Activated naive CD8-positive, alpha-beta T cell treated with anti-CD3 and anti-CD28 coated beads, Interleukin-2, amount 10 ng/mL, durations not matched to agents 7 days and 5 days (primary cell): ENCODE measurements around the gene ARHGEF28. TPM values are rescaled to one million over a fixed set of nuclear protein-coding genes. Genes with fewer than 3 reads are reported as not detected.

Source experiments
- ATAC-seq: fragments of 150-1000 bp; cut with Tn5 transposase; one replicate; pipeline ENCODE4 v1.10.0; 2021; ENCODE audit warnings: low read depth, moderate library complexity
- POLR2A ChIA-PET: fragments of 350-600 bp; sonication (Branson Sonifier 250); formaldehyde crosslinking; loops from one replicate; lab custom pipeline; 2021; ENCODE audit warnings: antibody characterized with exemption; lab: Charles Lee
- DNase-seq: peaks from one replicate; pipeline ENCODE4 v3.0.0; 2021
- H3K27ac Mint-ChIP-seq: one replicate; pipeline ENCODE4 v1.8.0; 2022; ENCODE audit warnings: mild to moderate bottlenecking, mixed read lengths
- H3K27me3 Mint-ChIP-seq: one replicate; pipeline ENCODE4 v1.8.0; 2022; ENCODE audit warnings: mild to moderate bottlenecking, moderate library complexity, mixed read lengths
- H3K36me3 Mint-ChIP-seq: one replicate; pipeline ENCODE4 v1.8.0; 2021; ENCODE audit warnings: mild to moderate bottlenecking, mixed read lengths
- H3K4me1 Mint-ChIP-seq: one replicate; pipeline ENCODE4 v1.8.0; 2021; ENCODE audit warnings: mixed read lengths
- H3K4me3 Mint-ChIP-seq: one replicate; pipeline ENCODE4 v1.8.0; 2022; ENCODE audit warnings: mild to moderate bottlenecking, moderate library complexity, mixed read lengths
- H3K9me3 Mint-ChIP-seq: one replicate; pipeline ENCODE4 v1.8.0; 2021; ENCODE audit warnings: mixed read lengths
- total RNA-seq, 2 experiments: library from RNA; stranded (reverse); gene quantifications; one replicate each; pipeline ENCODE4 v1.2.3, GENCODE V29; 2021

ARHGEF28 gene
- total RNA-seq, 2 experiments from 2014 or later: 0.14 TPM; not detected in 1

DNA sequence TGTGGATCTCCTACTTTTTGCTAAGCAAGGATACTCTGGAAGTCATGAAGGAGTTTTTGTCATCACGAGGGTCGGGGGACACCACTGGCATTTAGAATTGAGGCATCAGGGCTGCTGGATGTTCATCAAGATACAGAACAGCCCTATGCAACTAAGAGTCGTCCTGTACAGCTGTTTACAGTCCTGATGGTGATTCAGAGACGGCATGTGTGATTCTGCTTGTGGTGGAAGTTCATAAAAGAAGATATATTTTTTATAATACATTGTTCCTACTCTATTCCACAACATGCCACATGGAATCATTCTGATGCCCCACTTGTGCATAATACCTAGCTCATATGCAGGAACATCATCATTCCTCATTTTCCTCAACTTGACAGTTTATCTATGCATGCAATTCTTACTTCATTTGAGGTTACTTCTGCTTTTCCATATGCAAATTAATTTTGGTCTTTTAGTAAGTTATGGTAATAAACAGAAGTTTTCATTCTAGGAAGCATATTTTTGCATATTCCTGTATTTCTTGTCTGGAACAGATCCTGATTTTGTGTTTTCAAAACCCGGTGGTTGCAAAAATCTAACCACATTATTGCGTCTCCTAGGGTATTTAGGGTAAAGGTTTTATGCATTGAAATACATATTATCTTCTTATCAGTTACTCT lies 155.2 kb downstream of the ARHGEF28 start:
- H3K36me3 Mint-ChIP-seq: no peaks in the 10 kb centered on the region
- H3K9me3 Mint-ChIP-seq: no peaks in the 10 kb centered on the region
- H3K27me3 Mint-ChIP-seq: peaks cover 3% of the 10 kb centered on the region
- POLR2A ChIA-PET: no interaction called here
- H3K4me1 Mint-ChIP-seq: no peaks in the 10 kb centered on the region
- ATAC-seq (no peak), DNase-seq (no peak)
- no peak overlapping the region for H3K4me3 Mint-ChIP-seq
- no peak overlapping the region for H3K27ac Mint-ChIP-seq

DNA sequence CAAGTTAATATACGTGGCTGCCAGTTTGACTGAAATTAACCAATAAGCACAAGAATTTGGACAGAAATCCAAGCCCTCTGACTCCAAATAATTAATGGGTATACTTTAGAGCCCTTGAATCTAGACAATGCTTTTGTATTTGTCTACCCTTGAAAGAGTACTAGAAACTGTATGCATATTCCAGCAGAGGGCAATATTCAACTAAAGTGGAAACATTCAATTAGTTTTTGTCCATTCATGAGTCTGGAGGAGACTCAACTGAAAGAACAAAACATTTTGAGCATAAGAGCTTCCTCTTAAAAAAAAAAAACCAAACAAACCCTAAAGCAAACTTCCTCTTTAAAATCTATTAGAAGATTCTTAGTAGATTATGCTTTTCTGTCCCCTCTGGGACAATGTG lies 157.8 kb downstream of the ARHGEF28 start:
- no peak overlapping the region for H3K27ac Mint-ChIP-seq
- POLR2A ChIA-PET: no interaction called here
- H3K4me1 Mint-ChIP-seq: no peaks in the 10 kb centered on the region
- no peak overlapping the region for H3K4me3 Mint-ChIP-seq
- H3K9me3 Mint-ChIP-seq: no peaks in the 10 kb centered on the region
- H3K36me3 Mint-ChIP-seq: no peaks in the 10 kb centered on the region
- DNase-seq (no peak), ATAC-seq (no peak)
- peaks cover 7% of the 10 kb centered on the region for H3K27me3 Mint-ChIP-seq

- Mint-ChIP-seq H3K4me3 (no peak overlapping the region), H3K4me1 (no peaks in the 10 kb centered on the region), H3K9me3 (no peaks in the 10 kb centered on the region), H3K27me3 (peaks cover 12% of the 10 kb centered on the region), H3K36me3 (no peaks in the 10 kb centered on the region), H3K27ac (no peak overlapping the region)
- POLR2A ChIA-PET: no interaction called here
- DNase-seq (no peak), ATAC-seq (no peak)
Measured at GRCh38 chr5:73786043-73786831, 160.2 kb downstream of the ARHGEF28 start.

DNA sequence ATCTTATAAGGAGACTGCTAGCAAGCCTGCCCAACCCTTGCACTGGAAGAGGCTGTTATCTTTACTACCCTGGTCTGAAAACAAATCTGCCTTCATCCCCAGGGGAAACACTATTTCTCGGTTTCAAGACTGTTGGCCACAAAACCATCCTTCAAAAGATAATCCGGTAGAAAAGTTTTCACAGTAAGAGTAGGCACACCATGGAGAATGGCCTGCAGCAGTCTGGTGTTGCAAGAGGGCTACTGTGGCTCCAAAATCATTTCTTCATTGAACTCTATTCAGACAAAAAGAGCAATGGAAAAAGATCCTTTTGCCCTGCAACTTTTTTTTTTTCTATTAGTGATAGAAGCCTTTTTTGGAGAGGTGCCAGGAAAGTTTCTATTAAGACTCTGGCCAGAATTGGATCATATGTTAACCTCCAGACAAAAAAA lies 163.9 kb downstream of the ARHGEF28 start:
- no peaks in the 10 kb centered on the region for H3K36me3 Mint-ChIP-seq
- DNase-seq (no peak), ATAC-seq (no peak)
- no peaks in the 10 kb centered on the region for H3K4me1 Mint-ChIP-seq
- no peaks in the 10 kb centered on the region for H3K9me3 Mint-ChIP-seq
- H3K27ac Mint-ChIP-seq: no peak overlapping the region
- peaks cover 12% of the 10 kb centered on the region for H3K27me3 Mint-ChIP-seq
- POLR2A ChIA-PET: no interaction called here
- no peak overlapping the region for H3K4me3 Mint-ChIP-seq

GRCh38 chr5:73791389-73791788 lies 165.4 kb downstream of the ARHGEF28 start:
- Mint-ChIP-seq H3K4me3 (no peak overlapping the region), H3K36me3 (no peaks in the 10 kb centered on the region), H3K27me3 (peaks cover 9% of the 10 kb centered on the region), H3K27ac (no peak overlapping the region), H3K9me3 (no peaks in the 10 kb centered on the region), H3K4me1 (peaks cover 4% of the 10 kb centered on the region)
- ATAC-seq (no peak), DNase-seq (no peak)
- POLR2A ChIA-PET: no interaction called here

DNA sequence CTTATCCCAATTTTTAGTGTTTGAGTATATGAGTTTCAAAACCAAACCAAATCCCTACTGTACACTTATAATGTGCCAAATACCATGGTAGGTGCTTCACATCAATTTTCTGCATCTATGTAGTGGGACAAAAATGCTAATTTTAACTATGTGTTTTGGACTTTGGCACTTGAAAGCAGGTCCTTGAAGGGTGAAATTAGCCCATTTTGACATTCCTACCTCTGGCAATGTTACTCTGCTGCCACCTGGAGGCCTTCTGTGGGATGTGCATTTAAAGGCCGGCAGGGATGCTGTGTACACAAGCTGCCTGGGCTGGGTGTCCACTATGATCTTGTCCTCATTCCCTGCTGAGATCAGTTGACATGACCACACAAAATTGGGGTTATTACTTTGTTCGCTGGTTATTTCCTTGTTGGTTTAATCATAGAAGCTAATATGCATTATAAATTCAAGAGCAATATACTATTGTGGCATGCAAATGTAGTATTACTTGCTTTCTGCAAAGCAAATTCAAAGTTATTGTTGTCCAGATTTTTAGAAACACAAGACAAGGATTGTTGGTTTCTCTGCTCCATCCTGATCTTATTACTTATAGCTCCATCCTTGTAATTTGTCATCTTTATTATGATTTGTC lies 166.8 kb downstream of the ARHGEF28 start:
- no peaks in the 10 kb centered on the region for H3K36me3 Mint-ChIP-seq
- peaks cover 7% of the 10 kb centered on the region for H3K4me1 Mint-ChIP-seq
- no peak overlapping the region for H3K4me3 Mint-ChIP-seq
- peaks cover 11% of the 10 kb centered on the region for H3K27me3 Mint-ChIP-seq
- DNase-seq (peak; percentile 59), ATAC-seq (peak; percentile 66)
- POLR2A ChIA-PET: no interaction called here
- no peak overlapping the region for H3K27ac Mint-ChIP-seq
- no peaks in the 10 kb centered on the region for H3K9me3 Mint-ChIP-seq

DNA sequence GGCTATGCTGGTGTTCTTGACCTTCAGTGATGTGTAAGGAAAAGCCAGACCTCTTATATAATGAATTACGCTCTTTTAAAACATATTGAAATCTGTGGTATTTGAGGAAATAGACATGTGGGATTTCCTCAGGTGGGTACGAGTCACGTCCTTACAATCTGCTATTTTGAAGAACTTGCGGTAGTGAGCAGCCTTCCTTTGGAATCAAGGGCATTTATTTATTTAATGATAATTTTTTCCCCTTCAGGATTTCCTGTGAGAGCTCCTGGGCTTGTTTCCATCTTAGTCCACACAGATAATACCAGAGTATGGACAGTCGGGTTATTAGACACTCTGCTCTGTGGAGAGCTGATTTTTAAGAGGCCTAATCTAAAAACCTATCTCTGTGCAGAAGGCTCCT lies 167.9 kb downstream of the ARHGEF28 start:
- Mint-ChIP-seq H3K36me3 (no peaks in the 10 kb centered on the region), H3K9me3 (no peaks in the 10 kb centered on the region), H3K4me3 (no peak overlapping the region), H3K4me1 (peaks cover 7% of the 10 kb centered on the region), H3K27ac (no peak overlapping the region), H3K27me3 (peaks cover 15% of the 10 kb centered on the region)
- DNase-seq (no peak), ATAC-seq (no peak)
- POLR2A ChIA-PET: no interaction called here

DNA sequence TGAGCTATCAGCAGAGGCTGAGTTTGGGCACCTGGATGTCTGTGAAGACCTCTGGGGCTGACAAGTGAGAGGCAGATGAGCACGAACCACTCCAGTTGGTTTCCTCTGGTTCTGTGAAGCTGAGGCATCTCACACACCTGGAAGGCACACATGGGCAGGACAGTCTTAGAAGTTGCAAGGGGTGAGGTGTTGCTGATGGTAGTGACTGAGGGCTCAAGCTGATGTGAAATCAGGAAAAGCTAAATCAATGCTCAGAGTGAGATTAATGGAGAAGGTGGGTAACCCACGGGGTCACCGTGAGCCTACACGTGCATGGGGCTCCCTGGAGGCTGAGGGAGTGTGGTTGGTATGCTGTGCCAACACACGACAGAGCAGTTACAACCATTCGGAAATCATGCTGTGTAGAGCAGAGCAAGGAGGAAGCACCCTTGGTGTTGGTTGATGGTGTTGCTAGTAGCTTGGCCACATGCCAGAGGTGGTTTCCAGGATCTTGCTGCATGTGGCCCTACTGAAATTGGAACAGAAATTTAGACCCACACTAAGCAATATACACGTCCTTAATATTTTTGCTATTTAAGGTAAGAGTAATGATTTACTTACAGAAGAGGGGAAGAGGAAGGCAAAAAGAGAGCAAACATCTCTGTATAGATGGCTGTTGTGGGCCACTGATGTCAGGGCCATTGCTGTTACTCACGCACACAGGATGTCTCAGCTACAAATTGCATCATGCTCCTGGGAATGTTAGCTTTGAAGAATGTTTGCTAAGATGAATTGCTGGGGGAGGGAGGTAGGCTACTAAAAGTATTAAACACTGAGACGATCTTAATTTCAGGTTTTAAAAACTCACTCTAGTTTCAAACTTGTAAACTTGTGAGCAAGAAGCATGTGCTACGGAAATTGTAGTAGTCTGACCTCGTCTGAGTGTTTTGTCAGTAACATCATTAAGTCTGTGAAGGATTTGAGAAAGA lies 170.5 kb downstream of the ARHGEF28 start:
- Mint-ChIP-seq H3K36me3 (no peaks in the 10 kb centered on the region), H3K4me3 (no peak overlapping the region), H3K27me3 (peaks cover 16% of the 10 kb centered on the region), H3K27ac (no peak overlapping the region), H3K9me3 (no peaks in the 10 kb centered on the region), H3K4me1 (peaks cover 7% of the 10 kb centered on the region)
- DNase-seq (no peak), ATAC-seq (no peak)
- POLR2A ChIA-PET: no interaction called here

GRCh38 chr5:73797132-73797510 lies 171.1 kb downstream of the ARHGEF28 start:
- Mint-ChIP-seq H3K9me3 (no peaks in the 10 kb centered on the region), H3K4me3 (no peak overlapping the region), H3K36me3 (no peaks in the 10 kb centered on the region), H3K27ac (no peak overlapping the region), H3K4me1 (peaks cover 7% of the 10 kb centered on the region), H3K27me3 (peaks cover 16% of the 10 kb centered on the region)
- ATAC-seq (no peak), DNase-seq (no peak)
- POLR2A ChIA-PET: no interaction called here

GRCh38 chr5:73799401-73799972 lies 173.5 kb downstream of the ARHGEF28 start:
- H3K4me1 Mint-ChIP-seq: peaks cover 7% of the 10 kb centered on the region
- H3K27ac Mint-ChIP-seq: no peak overlapping the region
- H3K36me3 Mint-ChIP-seq: no peaks in the 10 kb centered on the region
- no peak overlapping the region for H3K4me3 Mint-ChIP-seq
- peaks cover 16% of the 10 kb centered on the region for H3K27me3 Mint-ChIP-seq
- ATAC-seq (no peak), DNase-seq (no peak)
- H3K9me3 Mint-ChIP-seq: no peaks in the 10 kb centered on the region
- POLR2A ChIA-PET: no interaction called here

DNA sequence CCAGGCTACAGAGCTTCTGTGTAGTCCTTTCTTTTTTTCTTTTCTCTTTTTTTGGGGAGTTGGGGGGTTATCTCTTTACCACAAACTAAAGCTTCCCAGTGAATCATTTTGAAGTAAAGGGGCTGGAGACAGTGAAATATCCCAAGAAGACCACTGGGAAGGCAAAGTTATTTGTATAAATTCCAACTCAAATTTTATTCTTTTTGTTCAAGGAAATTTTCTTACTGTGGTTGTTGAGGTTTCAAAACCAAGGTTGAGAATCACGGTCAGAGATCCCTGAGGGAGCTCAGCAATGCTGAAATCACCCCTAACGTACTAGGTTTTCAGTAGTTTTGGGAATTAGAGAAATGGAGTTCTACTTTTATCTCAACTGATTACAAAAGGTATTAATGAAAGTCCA lies 175.7 kb downstream of the ARHGEF28 start:
- no peak overlapping the region for H3K4me3 Mint-ChIP-seq

DNA sequence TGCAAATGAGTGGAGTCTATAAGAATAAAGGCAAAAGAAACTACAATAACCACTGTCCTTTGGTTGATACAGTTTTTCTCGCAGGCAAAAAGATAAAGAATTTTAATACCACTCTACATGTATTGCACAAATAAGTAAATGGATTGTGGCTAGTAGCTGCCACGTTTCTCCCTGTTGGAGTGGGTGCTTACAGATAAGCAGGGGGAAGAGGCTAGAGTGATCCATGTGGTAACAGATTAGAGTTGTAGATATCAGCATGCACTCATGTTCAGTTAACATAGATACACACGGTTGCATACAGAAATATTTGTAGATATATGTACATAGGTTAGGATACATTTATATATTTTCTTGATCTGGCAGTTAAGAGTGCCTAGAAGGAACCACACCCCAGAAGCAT lies 179.5 kb downstream of the ARHGEF28 start:
- no peaks in the 10 kb centered on the region for H3K4me1 Mint-ChIP-seq
- no peaks in the 10 kb centered on the region for H3K9me3 Mint-ChIP-seq
- H3K27ac Mint-ChIP-seq: no peak overlapping the region
- POLR2A ChIA-PET: no interaction called here
- H3K4me3 Mint-ChIP-seq: no peak overlapping the region
- H3K27me3 Mint-ChIP-seq: peaks cover 20% of the 10 kb centered on the region
- DNase-seq: no peak
- H3K36me3 Mint-ChIP-seq: no peaks in the 10 kb centered on the region
- ATAC-seq: no peak

More for the DNA sequence above, 175.7 kb downstream of the ARHGEF28 start:
- Mint-ChIP-seq H3K4me1 (peaks cover under 1% of the 10 kb centered on the region), H3K36me3 (no peaks in the 10 kb centered on the region), H3K27ac (no peak overlapping the region), H3K9me3 (no peaks in the 10 kb centered on the region), H3K27me3 (peaks cover 21% of the 10 kb centered on the region)
- POLR2A ChIA-PET: no interaction called here
- ATAC-seq: no peak
- DNase-seq: no peak

DNA sequence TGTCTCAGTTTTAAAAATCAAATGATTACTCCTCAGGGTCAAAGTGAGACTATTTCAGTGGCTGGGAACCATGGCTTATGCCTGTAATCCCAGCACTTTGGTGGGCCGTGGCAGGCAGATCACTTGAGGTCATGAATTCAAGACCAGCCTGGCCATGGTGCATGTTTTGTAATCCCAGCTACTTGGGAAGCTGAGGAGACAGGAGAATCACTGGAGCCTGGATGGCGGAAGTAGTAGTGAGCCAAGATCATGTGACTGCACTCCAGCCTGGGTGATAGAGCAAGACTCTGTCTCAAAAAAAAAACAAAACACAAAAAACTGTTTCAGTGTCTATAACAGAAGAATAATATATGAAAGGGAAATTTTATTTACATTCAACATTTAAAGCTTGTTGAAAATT lies 182.9 kb downstream of the ARHGEF28 start:
- Mint-ChIP-seq H3K27me3 (peaks cover 19% of the 10 kb centered on the region), H3K9me3 (no peaks in the 10 kb centered on the region), H3K4me3 (no peak overlapping the region), H3K4me1 (no peaks in the 10 kb centered on the region), H3K27ac (no peak overlapping the region), H3K36me3 (no peaks in the 10 kb centered on the region)
- POLR2A ChIA-PET: no interaction called here
- DNase-seq: no peak
- ATAC-seq: no peak
